C4-2B (cell line): ENCODE results near the gene UBXN2A.

ENCODE experiments used
- CTCF ChIP-seq: fragments of 450-650 bp; conservative IDR thresholded peaks from 2 replicates; pipeline ENCODE4 v1.5.1; 2017; ENCODE audit warnings: mild to moderate bottlenecking
- ZFX ChIP-seq: fragments of 450-650 bp; IDR thresholded peaks from 2 replicates; pipeline ENCODE4 v1.6.1; 2017

GRCh38 chr2:23918837-23919489 is 21.3 kb upstream of the UBXN2A start:
- TF ChIP-seq ZFX (no peak), CTCF (no peak)
